Measurements from ENCODE around the gene HAUS3. TPM values are rescaled to one million over a fixed set of nuclear protein-coding genes. Genes with fewer than 3 reads are reported as not detected.

HAUS3 gene
- total RNA-seq, 1 experiment from 2014 or later = 11.2 TPM

DNA sequence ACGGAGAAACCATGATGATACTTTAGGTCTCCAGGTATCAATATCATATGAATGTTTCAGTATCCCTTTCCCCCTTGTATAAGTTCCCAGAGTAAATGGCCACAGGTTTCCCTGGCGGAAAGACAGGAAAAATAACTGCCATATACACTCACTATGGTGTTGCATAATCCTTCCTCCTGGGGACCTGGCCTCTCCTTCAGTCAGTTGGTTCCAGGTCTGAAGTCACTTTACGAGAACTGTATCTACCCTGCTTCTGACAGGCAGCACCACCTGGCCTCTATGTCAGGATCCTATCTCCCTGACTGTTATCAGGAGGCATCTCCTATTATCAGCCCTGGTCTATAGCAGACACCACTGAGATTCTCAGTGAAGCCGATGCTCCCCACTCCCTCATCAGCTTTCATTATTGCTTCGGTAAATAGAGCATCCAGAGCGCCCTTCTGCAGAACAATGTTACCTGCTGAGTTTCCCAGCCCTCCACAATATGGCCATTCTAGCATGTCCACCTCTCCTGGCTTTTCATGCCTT, 22.6 kb downstream of the HAUS3 start:
- CTCF ChIA-PET = interaction anchor here (0.6 kb wide), 1 partner anchor 201 kb away, joined by 5 read pairs; no protein-coding TSS in a partner anchor
- no peak for DNase-seq (ENCODE audit: low read depth, low spot score)
- BruUV-seq (replicated peaks) = no TSS peak
- H3K36me3 ChIP-seq (ENCODE audit: control insufficient read depth, insufficient read depth, low read length) = peaks cover 2% of the 10 kb centered on the region
- TF ChIP-seq, protein P1, sequence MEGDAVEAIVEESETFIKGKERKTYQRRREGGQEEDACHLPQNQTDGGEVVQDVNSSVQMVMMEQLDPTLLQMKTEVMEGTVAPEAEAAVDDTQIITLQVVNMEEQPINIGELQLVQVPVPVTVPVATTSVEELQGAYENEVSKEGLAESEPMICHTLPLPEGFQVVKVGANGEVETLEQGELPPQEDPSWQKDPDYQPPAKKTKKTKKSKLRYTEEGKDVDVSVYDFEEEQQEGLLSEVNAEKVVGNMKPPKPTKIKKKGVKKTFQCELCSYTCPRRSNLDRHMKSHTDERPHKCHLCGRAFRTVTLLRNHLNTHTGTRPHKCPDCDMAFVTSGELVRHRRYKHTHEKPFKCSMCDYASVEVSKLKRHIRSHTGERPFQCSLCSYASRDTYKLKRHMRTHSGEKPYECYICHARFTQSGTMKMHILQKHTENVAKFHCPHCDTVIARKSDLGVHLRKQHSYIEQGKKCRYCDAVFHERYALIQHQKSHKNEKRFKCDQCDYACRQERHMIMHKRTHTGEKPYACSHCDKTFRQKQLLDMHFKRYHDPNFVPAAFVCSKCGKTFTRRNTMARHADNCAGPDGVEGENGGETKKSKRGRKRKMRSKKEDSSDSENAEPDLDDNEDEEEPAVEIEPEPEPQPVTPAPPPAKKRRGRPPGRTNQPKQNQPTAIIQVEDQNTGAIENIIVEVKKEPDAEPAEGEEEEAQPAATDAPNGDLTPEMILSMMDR (IDR thresholded peaks at IDR 0.05) = no peak
- TF ChIP-seq REST (IDR thresholded peaks at IDR 0.05; ENCODE audit: insufficient read depth in 1 of 2, low read depth in 2 of 2, low read length in 1 of 2) (no peak), TCF7L2 (IDR thresholded peaks at IDR 0.05; ENCODE audit: low read depth, low read length) (no peak), SIN3A (IDR thresholded peaks at IDR 0.05; ENCODE audit: borderline replicate concordance, insufficient read depth, low read depth, low read length) (no peak), POLR2AphosphoS5 (IDR thresholded peaks at IDR 0.05; ENCODE audit: low read depth, low read length) (no peak)
- no peak overlapping the region for H3K4me3 ChIP-seq (ENCODE audit: low read depth in 2 of 2, low read length in 2 of 2)
- intact Hi-C loops (cut with micrococcal nuclease; ENCODE audit: unreplicated experiment) (no loop called here), in situ Hi-C loops (cut with HindIII; ENCODE audit: low pct_unique_long_range_greater_than_20kb, low sequenced_read_pairs) (no loop called here)
- POLR2A ChIA-PET = no interaction called here
- no peak for ATAC-seq
- H3K9me3 ChIP-seq (ENCODE audit: control insufficient read depth, insufficient read depth, low read depth, low read length) = no peaks in the 10 kb centered on the region
- no peaks in the 10 kb centered on the region for H3K27me3 ChIP-seq (ENCODE audit: control insufficient read depth, insufficient read depth, low read length)
- no peaks in the 10 kb centered on the region; the same call in 1 of the 2 replicates for H3K4me1 ChIP-seq (ENCODE audit: control insufficient read depth, insufficient read depth, low read length)
- H3K27ac ChIP-seq (ENCODE audit: low read length) = no peak overlapping the region

DNA sequence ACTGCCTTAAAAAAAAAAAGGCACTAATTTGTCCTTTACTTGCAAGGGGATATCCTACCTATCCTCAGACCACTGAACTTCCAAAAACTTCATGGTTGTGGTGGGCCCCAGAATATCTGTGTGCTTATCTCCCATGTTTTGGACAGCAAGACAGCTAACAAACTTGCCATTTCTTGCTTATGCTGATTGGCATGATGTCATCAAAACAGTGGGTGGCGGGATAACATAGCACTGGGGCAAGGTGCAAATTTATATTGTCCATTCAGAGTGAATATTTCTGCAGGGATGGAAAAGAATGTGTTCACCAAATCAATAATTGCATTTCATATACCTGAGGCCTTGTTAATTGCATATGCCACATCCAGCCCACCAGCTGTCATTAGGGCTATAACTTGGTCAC, 23.5 kb downstream of the HAUS3 start:
- in situ Hi-C loops (cut with HindIII; ENCODE audit: low pct_unique_long_range_greater_than_20kb, low sequenced_read_pairs) (no loop called here), intact Hi-C loops (cut with micrococcal nuclease; ENCODE audit: unreplicated experiment) (no loop called here)
- ChIA-PET POLR2A (no interaction called here), CTCF (no interaction called here)
- no peaks in the 10 kb centered on the region; the same call in 1 of the 2 replicates for H3K4me1 ChIP-seq (ENCODE audit: control insufficient read depth, insufficient read depth, low read length)
- TF ChIP-seq TCF7L2 (IDR thresholded peaks at IDR 0.05; ENCODE audit: low read depth, low read length) = no peak
- TF ChIP-seq, protein P1 (IDR thresholded peaks at IDR 0.05) = no peak
- TF ChIP-seq SIN3A (IDR thresholded peaks at IDR 0.05; ENCODE audit: borderline replicate concordance, insufficient read depth, low read depth, low read length) = no peak
- TF ChIP-seq POLR2AphosphoS5 (IDR thresholded peaks at IDR 0.05; ENCODE audit: low read depth, low read length) = no peak
- no peak for TF ChIP-seq REST (IDR thresholded peaks at IDR 0.05; ENCODE audit: insufficient read depth in 1 of 2, low read depth in 2 of 2, low read length in 1 of 2)
- BruUV-seq (replicated peaks) = no TSS peak
- H3K9me3 ChIP-seq (ENCODE audit: control insufficient read depth, insufficient read depth, low read depth, low read length) = no peaks in the 10 kb centered on the region
- H3K4me3 ChIP-seq (ENCODE audit: low read depth in 2 of 2, low read length in 2 of 2) = no peak overlapping the region
- no peaks in the 10 kb centered on the region; the same call in 1 of the 2 replicates for H3K36me3 ChIP-seq (ENCODE audit: control insufficient read depth, insufficient read depth, low read length)
- ATAC-seq = no peak
- H3K27ac ChIP-seq (ENCODE audit: low read length) = no peak overlapping the region
- no peaks in the 10 kb centered on the region for H3K27me3 ChIP-seq (ENCODE audit: control insufficient read depth, insufficient read depth, low read length)
- DNase-seq (ENCODE audit: low read depth, low spot score) = no peak
